Measurements from ENCODE around the gene PSAP. TPM values are rescaled to one million over a fixed set of nuclear protein-coding genes. Genes with fewer than 3 reads are reported as not detected.

Gene PSAP
- total and polyA plus RNA-seq, 8 donors: 225 to 781 (median 358) TPM

DNA sequence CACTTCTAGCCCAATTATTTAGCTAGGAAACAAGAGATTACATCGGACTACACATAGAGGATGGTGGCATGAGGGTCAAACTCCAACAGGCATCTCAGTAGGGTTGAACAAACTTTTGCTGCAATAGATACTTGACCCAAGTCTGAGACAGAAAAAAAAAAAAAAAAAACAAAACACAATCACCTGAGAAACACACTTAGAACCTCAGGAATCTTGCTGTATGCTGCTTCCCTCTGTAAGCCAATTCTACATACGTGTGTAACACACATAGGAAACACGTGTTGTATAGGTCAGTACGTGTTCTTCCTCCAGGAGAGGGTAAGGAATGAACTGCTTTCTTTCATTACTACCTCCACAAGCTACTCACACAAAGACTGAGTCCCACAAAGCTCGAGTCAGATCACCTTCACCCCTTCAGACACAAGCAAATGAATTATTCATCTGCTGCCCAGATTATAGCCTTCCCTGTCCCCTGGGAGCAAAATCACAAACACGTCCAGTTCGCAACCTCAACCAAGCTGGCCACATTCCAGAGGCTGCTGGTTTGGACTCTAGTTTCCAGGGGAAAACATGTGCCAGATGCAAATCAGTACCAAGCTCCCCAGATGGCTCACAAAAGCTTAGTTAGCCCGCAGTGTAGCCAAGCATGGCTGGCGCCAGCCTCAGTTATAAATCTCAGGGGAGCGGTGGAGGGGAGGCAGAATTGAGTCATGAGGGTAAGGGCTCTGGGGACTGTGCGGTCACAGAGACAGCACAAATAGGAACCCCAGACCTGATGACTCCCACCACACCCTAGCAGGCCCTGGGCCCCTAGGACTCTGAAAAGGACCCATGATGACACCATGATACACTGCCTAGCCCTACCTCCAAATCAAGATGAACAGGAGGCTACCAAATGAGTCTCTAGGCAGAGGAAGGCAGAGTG lies 15.1 kb downstream of the PSAP start:
- ATAC-seq: peak; percentile 54 to 73 (median 58)
- intact Hi-C loops (cut with DNase I): no loop called here
- Histone ChIP-seq H3K27ac (peak overlapping the region in 2 of 4 donors; percentile 41 to 68), H3K4me1 (peaks cover 0 to 20% (median 9%) of the 10 kb centered on the region in 3 donors), H3K36me3 (peaks cover 0 to 15% (median 2%) of the 10 kb centered on the region in 3 donors), H3K4me3 (no peak overlapping the region), H3K9me3 (no peaks in the 10 kb centered on the region), H3K27me3 (no peaks in the 10 kb centered on the region)
- TF ChIP-seq, protein P1, sequence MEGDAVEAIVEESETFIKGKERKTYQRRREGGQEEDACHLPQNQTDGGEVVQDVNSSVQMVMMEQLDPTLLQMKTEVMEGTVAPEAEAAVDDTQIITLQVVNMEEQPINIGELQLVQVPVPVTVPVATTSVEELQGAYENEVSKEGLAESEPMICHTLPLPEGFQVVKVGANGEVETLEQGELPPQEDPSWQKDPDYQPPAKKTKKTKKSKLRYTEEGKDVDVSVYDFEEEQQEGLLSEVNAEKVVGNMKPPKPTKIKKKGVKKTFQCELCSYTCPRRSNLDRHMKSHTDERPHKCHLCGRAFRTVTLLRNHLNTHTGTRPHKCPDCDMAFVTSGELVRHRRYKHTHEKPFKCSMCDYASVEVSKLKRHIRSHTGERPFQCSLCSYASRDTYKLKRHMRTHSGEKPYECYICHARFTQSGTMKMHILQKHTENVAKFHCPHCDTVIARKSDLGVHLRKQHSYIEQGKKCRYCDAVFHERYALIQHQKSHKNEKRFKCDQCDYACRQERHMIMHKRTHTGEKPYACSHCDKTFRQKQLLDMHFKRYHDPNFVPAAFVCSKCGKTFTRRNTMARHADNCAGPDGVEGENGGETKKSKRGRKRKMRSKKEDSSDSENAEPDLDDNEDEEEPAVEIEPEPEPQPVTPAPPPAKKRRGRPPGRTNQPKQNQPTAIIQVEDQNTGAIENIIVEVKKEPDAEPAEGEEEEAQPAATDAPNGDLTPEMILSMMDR (IDR thresholded peaks at IDR 0.05): no peak
- no peak for FAIRE-seq
- WGBS, 2 donors: 26 to 33% methylated on average over 11 of the region's 11 CpGs
- peak in 5 of 6 donors; percentile 49 to 79 (median 67) for DNase-seq

DNA sequence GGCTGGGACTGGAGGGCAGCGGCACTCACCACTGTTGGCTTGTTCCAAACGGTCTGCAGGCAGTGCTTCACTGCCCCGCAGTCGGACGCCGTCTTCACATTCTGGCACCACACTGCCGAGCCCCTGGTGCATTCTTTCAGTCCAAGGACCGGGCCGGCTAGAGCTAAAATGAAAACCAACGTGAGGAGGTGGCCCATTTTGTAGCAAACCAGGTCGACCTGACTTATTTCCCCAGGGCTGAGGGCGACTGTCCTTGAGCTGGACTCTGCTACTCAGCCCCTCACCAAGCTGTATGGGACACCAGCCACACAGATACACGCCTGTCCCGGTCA lies 16.7 kb downstream of the PSAP start:
- FAIRE-seq (no peak), ATAC-seq (no peak), DNase-seq (no peak)
- Histone ChIP-seq H3K27ac (no peak overlapping the region), H3K4me1 (peaks cover 0 to 20% (median 9%) of the 10 kb centered on the region in 3 donors), H3K9me3 (no peaks in the 10 kb centered on the region), H3K27me3 (no peaks in the 10 kb centered on the region), H3K36me3 (peaks cover 0 to 31% (median 15%) of the 10 kb centered on the region in 3 donors), H3K4me3 (no peak overlapping the region)
- TF ChIP-seq, protein P1 (IDR thresholded peaks at IDR 0.05): no peak
- 91 to 93% methylated on average over 14 of the region's 14 CpGs for WGBS, 2 donors
- intact Hi-C loops (cut with DNase I): no loop called here

DNA sequence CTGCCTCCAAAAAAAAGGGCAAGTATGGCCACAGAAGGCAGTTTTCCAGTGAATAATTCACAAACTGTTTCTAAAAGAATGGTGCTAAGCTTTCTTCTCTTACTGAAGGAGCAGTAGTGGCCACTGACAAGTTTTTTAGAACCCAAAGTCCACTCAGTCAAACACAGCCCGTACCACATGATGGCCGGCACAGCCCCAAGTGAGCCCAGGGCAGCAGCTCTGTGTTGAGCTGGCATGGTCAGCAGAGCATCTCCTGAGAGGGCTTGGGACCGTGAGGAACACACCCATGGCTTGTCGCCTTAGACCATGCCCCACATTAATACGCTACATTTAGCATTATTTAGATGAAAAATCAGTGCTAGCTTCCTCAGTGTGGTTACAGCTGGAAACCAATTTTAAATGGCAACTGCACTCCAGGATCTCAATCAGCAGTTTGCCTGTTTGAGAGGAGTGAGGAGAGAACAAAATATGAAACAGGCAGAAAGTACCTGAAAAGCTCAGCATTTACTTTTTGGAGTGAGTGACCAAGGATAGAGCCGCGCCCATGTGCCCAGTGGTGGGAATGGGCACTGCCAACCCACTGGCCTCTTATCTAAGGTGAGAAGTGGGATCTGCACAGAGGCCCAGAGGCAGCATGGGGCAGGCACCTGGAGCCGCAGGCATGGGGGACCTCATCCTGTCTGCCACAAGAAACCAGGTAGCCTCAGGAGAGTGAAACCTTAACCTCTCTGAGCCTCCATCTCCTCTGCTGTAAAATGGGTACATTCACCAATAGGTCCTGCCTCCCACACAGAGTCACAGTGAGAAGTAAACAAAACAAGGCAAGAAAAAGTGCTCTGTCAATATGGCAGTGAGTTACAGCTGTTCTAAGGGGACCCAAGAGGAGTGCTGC lies 17.4 kb downstream of the PSAP start:
- FAIRE-seq: no peak
- Histone ChIP-seq H3K27me3 (no peaks in the 10 kb centered on the region), H3K4me1 (peaks cover 0 to 20% (median 9%) of the 10 kb centered on the region in 3 donors), H3K4me3 (no peak overlapping the region), H3K9me3 (no peaks in the 10 kb centered on the region), H3K27ac (no peak overlapping the region), H3K36me3 (peaks cover 0 to 37% (median 21%) of the 10 kb centered on the region in 3 donors)
- ATAC-seq: no peak
- TF ChIP-seq, protein P1 (IDR thresholded peaks at IDR 0.05): no peak
- 93 to 94% methylated on average over 8 of the region's 8 CpGs for WGBS, 2 donors
- intact Hi-C loops (cut with DNase I): no loop called here
- no peak for DNase-seq

DNA sequence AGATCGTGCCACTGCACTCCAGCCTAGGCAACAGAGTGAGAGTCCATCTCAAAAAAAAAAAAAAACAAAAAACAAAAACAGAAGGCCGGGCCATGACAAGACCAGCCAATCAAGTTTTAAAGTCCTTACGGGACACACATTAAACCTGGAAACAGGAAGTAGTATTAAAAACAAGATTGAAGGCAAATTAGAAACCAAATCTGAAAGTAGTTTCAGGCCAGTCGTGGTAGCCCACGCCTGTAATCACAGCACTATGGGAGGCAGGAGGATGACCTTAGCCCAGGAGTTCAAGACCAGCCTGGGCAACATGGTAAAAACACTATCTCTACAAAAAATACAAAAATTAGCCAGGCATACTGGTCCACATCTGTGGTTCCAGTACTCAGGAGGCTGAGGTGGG lies 18.1 kb downstream of the PSAP start:
- Histone ChIP-seq H3K9me3 (no peaks in the 10 kb centered on the region), H3K36me3 (peaks cover 2 to 44% (median 28%) of the 10 kb centered on the region in 3 donors), H3K27me3 (no peaks in the 10 kb centered on the region), H3K4me1 (peaks cover 0 to 18% (median 9%) of the 10 kb centered on the region in 3 donors), H3K4me3 (no peak overlapping the region), H3K27ac (no peak overlapping the region)
- 89 to 90% methylated on average over 5 of the region's 5 CpGs for WGBS, 2 donors
- FAIRE-seq (no peak), DNase-seq (no peak), ATAC-seq (no peak)
- TF ChIP-seq, protein P1 (IDR thresholded peaks at IDR 0.05): no peak
- intact Hi-C loops (cut with DNase I): no loop called here

Data from pancreas (tissue), 10 donors.